GM18868 (cell line): ENCODE measurements around the gene TIA1.
A peak's percentile ranks its signal among the peaks of the same experiment; 100 is the strongest.
"Not testable (repeated sequence)": the region's sequence is repeated elsewhere in the genome, so short reads cannot be mapped to it uniquely, and the experiment has no call there.

ENCODE experiments used
- ATAC-seq: cut with Tn5 transposase; IDR thresholded peaks from one replicate; pipeline ENCODE4 v1.9.1; 2021; ENCODE audit warnings: mild to moderate bottlenecking, moderate library complexity; ENCODE audit not compliant: unreplicated experiment

Gene TIA1

GRCh38 chr2:70223305-70223704 is 25.1 kb downstream of the TIA1 start:
- not testable (repeated sequence) for ATAC-seq

- no peak for ATAC-seq
Observed at GRCh38 chr2:70214953-70215549, 33.4 kb downstream of the TIA1 start.

- no peak for ATAC-seq
Observed at GRCh38 chr2:70214365-70214764, 34.1 kb downstream of the TIA1 start.

GRCh38 chr2:70212298-70212932 is 36.0 kb downstream of the TIA1 start:
- ATAC-seq: no peak

GRCh38 chr2:70211595-70211994 is 36.8 kb downstream of the TIA1 start:
- no peak for ATAC-seq

- no peak for ATAC-seq
Observed at GRCh38 chr2:70204452-70204851, 44.0 kb downstream of the TIA1 start.

- no peak for ATAC-seq
Observed at GRCh38 chr2:70203086-70203485, 45.3 kb downstream of the TIA1 start.

- no peak for ATAC-seq
Observed at GRCh38 chr2:70202236-70202806, 46.1 kb downstream of the TIA1 start.

- no peak for ATAC-seq
Observed at GRCh38 chr2:70201831-70202230, 46.6 kb downstream of the TIA1 start.

GRCh38 chr2:70201225-70201768 is 47.1 kb downstream of the TIA1 start:
- no peak for ATAC-seq

GRCh38 chr2:70199320-70199864 is 49.0 kb downstream of the TIA1 start:
- no peak for ATAC-seq

- ATAC-seq: no peak
Observed at GRCh38 chr2:70192516-70192915, 55.9 kb downstream of the TIA1 start.

GRCh38 chr2:70191244-70191735 is 57.1 kb downstream of the TIA1 start:
- ATAC-seq: no peak

- peak; percentile 85 for ATAC-seq
Observed at GRCh38 chr2:70190418-70191243, 57.8 kb downstream of the TIA1 start, which contains the start of gene C2orf42. Gene C2orf42 (minus strand): TSS chr2:70191019. CDS start chr2:70181985, 9,034 bp downstream.

GRCh38 chr2:70188460-70188859 is 60.0 kb downstream of the TIA1 start:
- ATAC-seq: no peak

GRCh38 chr2:70187170-70187569 is 61.3 kb downstream of the TIA1 start:
- ATAC-seq: not testable (repeated sequence)

- no peak for ATAC-seq
Observed at GRCh38 chr2:70182689-70183088, 65.7 kb downstream of the TIA1 start.

- peak; percentile 66 for ATAC-seq
Observed at GRCh38 chr2:70181363-70181956, 67.0 kb downstream of the TIA1 start.

GRCh38 chr2:70173520-70173919 is 74.9 kb downstream of the TIA1 start:
- ATAC-seq: no peak

- not testable (repeated sequence) for ATAC-seq
Observed at GRCh38 chr2:70169654-70170245, 78.7 kb downstream of the TIA1 start.
